HepG2 (cell line): Measurements from ENCODE around the gene PLLP. TPM values are rescaled to one million over a fixed set of nuclear protein-coding genes. Genes with fewer than 3 reads are reported as not detected.

Source experiments
- AGO1 ChIP-seq: fragments of 200-400 bp; formaldehyde crosslinking; IDR thresholded peaks from 2 replicates; pipeline ENCODE4 v1.6.1; 2017; ENCODE audit warnings: mild to moderate bottlenecking, low read depth, low read length, moderate library complexity; ENCODE audit not compliant: poor library complexity, severe bottlenecking
- AGO2 ChIP-seq: fragments of 200-400 bp; formaldehyde crosslinking; optimal IDR thresholded peaks from 2 replicates; pipeline ENCODE3; 2017; ENCODE audit warnings: mild to moderate bottlenecking, low read depth, low read length, moderate library complexity
- KDM5A ChIP-seq: fragments of 200-600 bp; sonication (generic); IDR thresholded peaks from 2 replicates; pipeline ENCODE4 v1.7.0; 2018; ENCODE audit warnings: antibody characterized with exemption, mild to moderate bottlenecking, low read length, borderline replicate concordance
- NR2C2 ChIP-seq: sonication (generic); formaldehyde crosslinking; IDR thresholded peaks from 2 replicates; pipeline ENCODE4 v1.4.0; 2020; ENCODE audit warnings: missing genetic modification reagents, mild to moderate bottlenecking, moderate library complexity, borderline replicate concordance
- PAWR ChIP-seq: sonication (generic); formaldehyde crosslinking; IDR thresholded peaks from 2 replicates; pipeline ENCODE4 v1.4.0; 2020; ENCODE audit warnings: missing genetic modification reagents, mild to moderate bottlenecking, borderline replicate concordance
- SALL2 ChIP-seq: sonication (generic); formaldehyde crosslinking; IDR thresholded peaks from 2 replicates; pipeline ENCODE4 v1.8.1; 2023; ENCODE audit warnings: mild to moderate bottlenecking, missing genetic modification reagents, inconsistent platforms
- SP140L ChIP-seq: sonication (generic); formaldehyde crosslinking; IDR thresholded peaks from 2 replicates; pipeline ENCODE4 v1.4.0; 2020; ENCODE audit warnings: missing genetic modification reagents, borderline replicate concordance
- TBX2 ChIP-seq: sonication (generic); formaldehyde crosslinking; IDR thresholded peaks from 2 replicates; pipeline ENCODE4 v1.5.0; 2020; ENCODE audit warnings: missing genetic modification reagents, mild to moderate bottlenecking, borderline replicate concordance
- TCF7 ChIP-seq: sonication (generic); IDR thresholded peaks from 2 replicates; pipeline ENCODE4 v1.6.1; 2016; ENCODE audit warnings: antibody characterized with exemption, low read depth
- TP53 ChIP-seq: sonication (generic); formaldehyde crosslinking; conservative IDR thresholded peaks from 2 replicates; pipeline ENCODE4 v1.4.0; 2020; ENCODE audit warnings: missing genetic modification reagents
- ZNF468 ChIP-seq: sonication (generic); formaldehyde crosslinking; IDR thresholded peaks from 2 replicates; pipeline ENCODE4 v1.8.0; 2022; ENCODE audit warnings: mild to moderate bottlenecking, moderate library complexity, missing genetic modification reagents
- ZNF552 ChIP-seq: sonication (generic); formaldehyde crosslinking; IDR thresholded peaks from 2 replicates; pipeline ENCODE4 v1.9.0; 2022; ENCODE audit warnings: missing genetic modification reagents, mild to moderate bottlenecking, borderline replicate concordance
- ZNF687 ChIP-seq: sonication (generic); formaldehyde crosslinking; IDR thresholded peaks from 2 replicates; pipeline ENCODE4 v1.5.1; 2020; ENCODE audit warnings: mild to moderate bottlenecking, missing genetic modification reagents, moderate library complexity
- polyA plus RNA-seq, 8 experiments: library from polyadenylated mRNA; depleted of rRNA in 3 of 8; stranded (reverse) in 7 of 8; unstranded in 1 of 8; fragments of >200 nt; fragmentation: Illumina TruSeq in 4 of 8; extraction: Trizol in 4 of 8; gene quantifications; 2 replicates each; pipeline versions ENCODE4 v1.2.1 to v1.2.3, GENCODE V29; 2011 to 2016; ENCODE audit warnings: low read depth in 4 of 8, missing spikeins in 1 of 8, mixed read lengths in 1 of 8; ENCODE audit not compliant: insufficient read depth in 1 of 8
- total RNA-seq, 5 experiments: library from RNA; depleted of rRNA; stranded (reverse); fragments of >200 nt; fragmentation: Illumina TruSeq; extraction: Trizol; gene quantifications; 2 replicates each; pipeline ENCODE4 v1.2.3, GENCODE V29; 2016; ENCODE audit warnings: low read depth in 1 of 5
- TF ChIP-seq, protein P1 (sequence below): sonication (generic); formaldehyde crosslinking; IDR thresholded peaks from 2 replicates; pipeline ENCODE4 v1.5.1; 2020; ENCODE audit warnings: missing genetic modification reagents, mild to moderate bottlenecking, borderline replicate concordance
- TF ChIP-seq, protein P2 (sequence below), 2 experiments: sonication (generic) in 1 of 2; formaldehyde crosslinking in 1 of 2; IDR thresholded peaks; 2 replicates each; pipeline versions ENCODE4 v1.4.0 to v1.6.1; 2016 to 2020; ENCODE audit warnings: borderline replicate concordance in 1 of 2, low read depth in 1 of 2, mild to moderate bottlenecking in 1 of 2, missing genetic modification reagents in 1 of 2

PLLP gene
- total and polyA plus RNA-seq, 2 of the 13 experiments (the other 11 are each of a cell fraction or from before 2014, with no cell fraction given), result 60.6 to 127 TPM

DNA sequence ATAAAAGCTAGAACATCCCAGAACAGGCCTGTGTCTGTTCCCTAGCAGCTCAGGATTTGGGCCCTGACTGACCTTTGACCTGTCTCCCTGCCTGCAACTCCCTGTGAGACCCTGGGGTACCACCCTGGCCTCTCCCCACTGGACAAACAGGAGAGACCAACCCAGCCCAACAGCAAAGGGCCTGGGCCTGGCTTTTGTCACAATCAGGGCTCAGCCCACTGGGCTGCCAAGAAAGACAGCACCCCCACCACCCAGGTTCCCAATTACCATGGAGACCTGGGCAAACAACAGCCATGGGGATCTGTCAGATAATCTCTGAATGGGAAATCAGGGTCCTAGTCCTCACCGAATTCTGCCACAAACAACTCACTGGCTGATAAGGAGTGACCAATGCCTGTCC is 11.1 kb downstream of the PLLP start (continued):
- TF ChIP-seq KDM5A (no peak), TCF7 (no peak), SALL2 (no peak), SP140L (CRISPR knock-in tag) (no peak), ZNF687 (CRISPR knock-in tag) (peak; percentile 55), AGO1 (no peak), TBX2 (CRISPR knock-in tag) (no peak), TP53 (no peak), ZNF552 (CRISPR knock-in tag) (0 out of 2 replicates have a peak, but pooled peaks have one; percentile 54), AGO2 (no peak), ZNF468 (CRISPR knock-in tag) (no peak), NR2C2 (CRISPR knock-in tag) (peak; percentile 52; the same call in 1 of the 2 replicates), PAWR (no peak)
- TF ChIP-seq, protein P1, sequence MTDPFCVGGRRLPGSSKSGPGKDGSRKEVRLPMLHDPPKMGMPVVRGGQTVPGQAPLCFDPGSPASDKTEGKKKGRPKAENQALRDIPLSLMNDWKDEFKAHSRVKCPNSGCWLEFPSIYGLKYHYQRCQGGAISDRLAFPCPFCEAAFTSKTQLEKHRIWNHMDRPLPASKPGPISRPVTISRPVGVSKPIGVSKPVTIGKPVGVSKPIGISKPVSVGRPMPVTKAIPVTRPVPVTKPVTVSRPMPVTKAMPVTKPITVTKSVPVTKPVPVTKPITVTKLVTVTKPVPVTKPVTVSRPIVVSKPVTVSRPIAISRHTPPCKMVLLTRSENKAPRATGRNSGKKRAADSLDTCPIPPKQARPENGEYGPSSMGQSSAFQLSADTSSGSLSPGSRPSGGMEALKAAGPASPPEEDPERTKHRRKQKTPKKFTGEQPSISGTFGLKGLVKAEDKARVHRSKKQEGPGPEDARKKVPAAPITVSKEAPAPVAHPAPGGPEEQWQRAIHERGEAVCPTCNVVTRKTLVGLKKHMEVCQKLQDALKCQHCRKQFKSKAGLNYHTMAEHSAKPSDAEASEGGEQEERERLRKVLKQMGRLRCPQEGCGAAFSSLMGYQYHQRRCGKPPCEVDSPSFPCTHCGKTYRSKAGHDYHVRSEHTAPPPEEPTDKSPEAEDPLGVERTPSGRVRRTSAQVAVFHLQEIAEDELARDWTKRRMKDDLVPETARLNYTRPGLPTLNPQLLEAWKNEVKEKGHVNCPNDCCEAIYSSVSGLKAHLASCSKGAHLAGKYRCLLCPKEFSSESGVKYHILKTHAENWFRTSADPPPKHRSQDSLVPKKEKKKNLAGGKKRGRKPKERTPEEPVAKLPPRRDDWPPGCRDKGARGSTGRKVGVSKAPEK, result no peak
- TF ChIP-seq, protein P2, sequence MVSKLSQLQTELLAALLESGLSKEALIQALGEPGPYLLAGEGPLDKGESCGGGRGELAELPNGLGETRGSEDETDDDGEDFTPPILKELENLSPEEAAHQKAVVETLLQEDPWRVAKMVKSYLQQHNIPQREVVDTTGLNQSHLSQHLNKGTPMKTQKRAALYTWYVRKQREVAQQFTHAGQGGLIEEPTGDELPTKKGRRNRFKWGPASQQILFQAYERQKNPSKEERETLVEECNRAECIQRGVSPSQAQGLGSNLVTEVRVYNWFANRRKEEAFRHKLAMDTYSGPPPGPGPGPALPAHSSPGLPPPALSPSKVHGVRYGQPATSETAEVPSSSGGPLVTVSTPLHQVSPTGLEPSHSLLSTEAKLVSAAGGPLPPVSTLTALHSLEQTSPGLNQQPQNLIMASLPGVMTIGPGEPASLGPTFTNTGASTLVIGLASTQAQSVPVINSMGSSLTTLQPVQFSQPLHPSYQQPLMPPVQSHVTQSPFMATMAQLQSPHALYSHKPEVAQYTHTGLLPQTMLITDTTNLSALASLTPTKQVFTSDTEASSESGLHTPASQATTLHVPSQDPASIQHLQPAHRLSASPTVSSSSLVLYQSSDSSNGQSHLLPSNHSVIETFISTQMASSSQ (IDR thresholded peaks at IDR 0.05; ENCODE audit: low read depth), result no peak
- TF ChIP-seq, protein P2 (CRISPR knock-in tag; IDR thresholded peaks at IDR 0.05; ENCODE audit: borderline replicate concordance), result 0 out of 2 replicates have a peak, but pooled peaks have one; percentile 17
